Stimulated activated CD4-positive, alpha-beta T cell treated with anti-CD3 and anti-CD28 coated beads, Interleukin-12 subunit alpha, Interleukin-12 subunit beta, amount 100 ng/mL, for 48 hours (primary cell): ENCODE measurements around the gene ATF5.

ENCODE experiments used
- DNase-seq, 3 donors: peaks; one replicate each; pipeline ENCODE4 v3.0.0-alpha.2; 2020; ENCODE audit warnings: low read depth in 2 of 3, low spot score in 1 of 3

The ATF5 gene

GRCh38 chr19:49973987-49974386 is 45.0 kb downstream of the ATF5 start:
- DNase-seq: no peak

DNA sequence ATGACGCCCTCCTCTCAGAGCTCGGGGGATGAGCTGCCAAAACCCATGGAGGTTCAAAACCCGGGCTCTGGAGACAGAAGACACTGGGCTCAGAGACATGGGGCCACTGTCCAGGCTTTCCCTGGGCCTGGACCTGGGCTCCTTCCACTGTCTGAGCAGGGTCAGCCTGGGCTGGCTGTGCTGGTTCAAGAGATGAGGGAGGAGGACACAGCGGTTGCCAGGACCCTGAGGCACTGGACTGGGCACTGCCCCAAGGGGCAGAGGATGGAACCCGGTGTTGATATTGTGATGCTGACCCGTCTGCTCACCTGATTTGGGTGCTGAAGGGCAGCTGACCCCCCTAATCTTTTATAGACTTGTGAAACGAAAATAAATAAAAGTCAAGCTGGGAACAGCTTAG is 46.0 kb downstream of the ATF5 start:
- no peak for DNase-seq

- no peak for DNase-seq
Measured at GRCh38 chr19:49976496-49976895, 47.5 kb downstream of the ATF5 start.

- DNase-seq: no peak
Measured at GRCh38 chr19:49977076-49977475, 48.1 kb downstream of the ATF5 start.

- DNase-seq: no peak
Measured at GRCh38 chr19:49977881-49978280, 48.9 kb downstream of the ATF5 start.

DNA sequence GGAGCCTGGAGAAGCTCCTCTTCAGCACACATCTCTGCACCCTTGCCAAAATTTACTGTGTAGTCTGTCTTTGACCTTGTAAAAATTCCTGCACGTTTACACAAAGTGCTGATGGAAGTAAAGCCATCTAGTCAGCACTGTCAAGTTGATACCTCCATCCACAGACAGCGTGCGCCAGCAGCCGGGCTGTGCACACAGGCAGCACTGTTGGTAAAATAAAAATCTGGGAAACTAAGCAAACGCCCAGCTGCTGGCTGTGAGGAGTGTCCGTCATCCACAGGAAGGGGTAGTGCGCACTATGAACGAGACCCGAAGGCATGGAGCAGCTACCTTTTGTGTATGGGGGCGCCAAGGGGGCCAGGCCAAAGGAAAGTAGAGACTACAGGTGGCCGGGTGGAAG is 49.3 kb downstream of the ATF5 start:
- no peak for DNase-seq

GRCh38 chr19:49981603-49982593 is 52.9 kb downstream of the ATF5 start:
- no peak for DNase-seq
